ENCODE measurements around the gene CARS2. TPM values are rescaled to one million over a fixed set of nuclear protein-coding genes. Genes with fewer than 3 reads are reported as not detected.

CARS2 gene
- total RNA-seq, 1 donor from 2014 or later: 73.6 TPM

GRCh38 chr13:110645750-110646149 is 60.2 kb downstream of the CARS2 start:
- H3K36me3 ChIP-seq (ENCODE audit: control insufficient read depth, insufficient read depth, low read length): no peaks in the 10 kb centered on the region
- TF ChIP-seq, protein P1, sequence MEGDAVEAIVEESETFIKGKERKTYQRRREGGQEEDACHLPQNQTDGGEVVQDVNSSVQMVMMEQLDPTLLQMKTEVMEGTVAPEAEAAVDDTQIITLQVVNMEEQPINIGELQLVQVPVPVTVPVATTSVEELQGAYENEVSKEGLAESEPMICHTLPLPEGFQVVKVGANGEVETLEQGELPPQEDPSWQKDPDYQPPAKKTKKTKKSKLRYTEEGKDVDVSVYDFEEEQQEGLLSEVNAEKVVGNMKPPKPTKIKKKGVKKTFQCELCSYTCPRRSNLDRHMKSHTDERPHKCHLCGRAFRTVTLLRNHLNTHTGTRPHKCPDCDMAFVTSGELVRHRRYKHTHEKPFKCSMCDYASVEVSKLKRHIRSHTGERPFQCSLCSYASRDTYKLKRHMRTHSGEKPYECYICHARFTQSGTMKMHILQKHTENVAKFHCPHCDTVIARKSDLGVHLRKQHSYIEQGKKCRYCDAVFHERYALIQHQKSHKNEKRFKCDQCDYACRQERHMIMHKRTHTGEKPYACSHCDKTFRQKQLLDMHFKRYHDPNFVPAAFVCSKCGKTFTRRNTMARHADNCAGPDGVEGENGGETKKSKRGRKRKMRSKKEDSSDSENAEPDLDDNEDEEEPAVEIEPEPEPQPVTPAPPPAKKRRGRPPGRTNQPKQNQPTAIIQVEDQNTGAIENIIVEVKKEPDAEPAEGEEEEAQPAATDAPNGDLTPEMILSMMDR (IDR thresholded peaks at IDR 0.05; ENCODE audit: insufficient read depth, low read length, poor library complexity, severe bottlenecking): no peak
- H3K27me3 ChIP-seq (ENCODE audit: control insufficient read depth, insufficient read depth, low read length): no peaks in the 10 kb centered on the region
- no peak overlapping the region for H3K4me3 ChIP-seq (ENCODE audit: low read depth, low read length)
- DNase-seq (ENCODE audit: low read depth): no peak

GRCh38 chr13:110644892-110645521 is 60.9 kb downstream of the CARS2 start:
- peak; percentile 34 for DNase-seq (ENCODE audit: low read depth)
- TF ChIP-seq, protein P1 (IDR thresholded peaks at IDR 0.05; ENCODE audit: insufficient read depth, low read length, poor library complexity, severe bottlenecking): peak; percentile 51

DNA sequence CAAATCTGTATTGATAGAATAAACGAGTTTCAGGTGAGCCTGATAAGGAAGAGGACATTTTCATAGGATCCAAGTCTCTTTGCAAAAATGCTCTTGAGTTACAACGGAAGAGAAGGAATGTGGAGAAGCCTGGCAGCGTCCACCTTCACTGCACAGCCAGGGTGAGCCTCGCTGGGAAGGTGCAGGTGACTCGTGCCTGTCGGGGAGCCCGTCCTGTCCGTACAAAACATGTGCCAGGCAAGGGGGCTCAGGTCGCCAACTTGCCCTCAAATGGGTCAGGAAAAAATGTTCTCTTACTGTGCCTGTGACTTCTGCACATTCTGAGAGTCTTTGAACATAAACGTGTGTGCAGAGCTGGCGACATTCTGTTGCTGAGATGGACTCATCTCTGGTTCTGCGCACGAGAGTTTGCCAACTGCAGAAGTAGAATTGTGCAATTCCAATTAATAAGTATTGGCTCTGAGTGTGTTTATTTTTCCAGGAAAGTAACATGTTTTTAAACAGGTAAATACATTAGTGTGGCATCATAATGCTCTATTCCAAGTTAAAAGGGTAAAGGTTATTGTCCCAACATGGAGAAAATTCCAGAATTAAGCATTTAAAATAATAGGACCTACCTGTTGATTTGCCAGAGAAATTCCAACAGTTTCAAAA is 62.0 kb downstream of the CARS2 start:
- TF ChIP-seq, protein P1 (IDR thresholded peaks at IDR 0.05; ENCODE audit: insufficient read depth, low read length, poor library complexity, severe bottlenecking): no peak
- Histone ChIP-seq H3K27me3 (ENCODE audit: control insufficient read depth, insufficient read depth, low read length) (no peaks in the 10 kb centered on the region), H3K4me3 (ENCODE audit: low read depth, low read length) (no peak overlapping the region), H3K36me3 (ENCODE audit: control insufficient read depth, insufficient read depth, low read length) (peaks cover 3% of the 10 kb centered on the region)
- DNase-seq (ENCODE audit: low read depth): no peak

More at GRCh38 chr13:110644892-110645521, 60.9 kb downstream of the CARS2 start:
- no peaks in the 10 kb centered on the region for H3K27me3 ChIP-seq (ENCODE audit: control insufficient read depth, insufficient read depth, low read length)
- H3K4me3 ChIP-seq (ENCODE audit: low read depth, low read length): no peak overlapping the region
- no peaks in the 10 kb centered on the region for H3K36me3 ChIP-seq (ENCODE audit: control insufficient read depth, insufficient read depth, low read length)

- TF ChIP-seq, protein P1 (IDR thresholded peaks at IDR 0.05; ENCODE audit: insufficient read depth, low read length, poor library complexity, severe bottlenecking): no peak
- Histone ChIP-seq H3K27me3 (ENCODE audit: control insufficient read depth, insufficient read depth, low read length) (no peaks in the 10 kb centered on the region), H3K36me3 (ENCODE audit: control insufficient read depth, insufficient read depth, low read length) (peaks cover 3% of the 10 kb centered on the region), H3K4me3 (ENCODE audit: low read depth, low read length) (no peak overlapping the region)
- no peak for DNase-seq (ENCODE audit: low read depth)
Measured at GRCh38 chr13:110643324-110643723, 62.6 kb downstream of the CARS2 start.

GRCh38 chr13:110642291-110642981 is 63.5 kb downstream of the CARS2 start:
- H3K36me3 ChIP-seq (ENCODE audit: control insufficient read depth, insufficient read depth, low read length): peaks cover 3% of the 10 kb centered on the region
- no peak for DNase-seq (ENCODE audit: low read depth)
- H3K4me3 ChIP-seq (ENCODE audit: low read depth, low read length): no peak overlapping the region
- H3K27me3 ChIP-seq (ENCODE audit: control insufficient read depth, insufficient read depth, low read length): no peaks in the 10 kb centered on the region
- TF ChIP-seq, protein P1 (IDR thresholded peaks at IDR 0.05; ENCODE audit: insufficient read depth, low read length, poor library complexity, severe bottlenecking): no peak

Data from kidney epithelial cell (primary cell).